Neural progenitor cell (in vitro differentiated cells): ENCODE data around the gene FAM177B. TPM values are rescaled to one million over a fixed set of nuclear protein-coding genes. Genes with fewer than 3 reads are reported as not detected.

ENCODE experiments used
- DNase-seq: peaks from one replicate; pipeline ENCODE4 v3.0.0-alpha.2; 2016; ENCODE audit warnings: low spot score
- H2AFZ ChIP-seq: fragments of 200-600 bp; sonication (generic); replicated peaks from 2 replicates; pipeline ENCODE4 v1.6.1; 2016; ENCODE audit warnings: antibody characterized with exemption
- H3F3A ChIP-seq: fragments of 200-600 bp; sonication (generic); 2 replicates; pipeline ENCODE4 v1.6.1; 2016; ENCODE audit warnings: antibody characterized with exemption, low read depth
- H3K27ac ChIP-seq: fragments of 200-600 bp; sonication (generic); 2 replicates; pipeline ENCODE4 v1.5.1; 2016; ENCODE audit warnings: mild to moderate bottlenecking
- H3K27me3 ChIP-seq: fragments of 200-600 bp; sonication (generic); 2 replicates; pipeline ENCODE4 v1.6.1; 2016; ENCODE audit warnings: mild to moderate bottlenecking, moderate library complexity
- H3K36me3 ChIP-seq: fragments of 200-600 bp; sonication (generic); 2 replicates; pipeline ENCODE4 v1.5.1; 2016
- H3K4me1 ChIP-seq: fragments of 200-600 bp; sonication (generic); 2 replicates; pipeline ENCODE4 v1.6.1; 2016; ENCODE audit warnings: mixed run types
- H3K4me2 ChIP-seq: fragments of 200-600 bp; sonication (generic); 2 replicates; pipeline ENCODE4 v1.6.1; 2016
- H3K4me3 ChIP-seq: fragments of 200-600 bp; sonication (generic); 2 replicates; pipeline ENCODE4 v1.5.1; 2016
- H3K79me2 ChIP-seq: fragments of 200-600 bp; sonication (generic); 2 replicates; pipeline ENCODE4 v1.6.1; 2016; ENCODE audit warnings: low read depth
- H3K9ac ChIP-seq: fragments of 200-600 bp; sonication (generic); 2 replicates; pipeline ENCODE4 v1.6.1; 2016
- H3K9me3 ChIP-seq: fragments of 200-600 bp; sonication (generic); 2 replicates; pipeline ENCODE4 v1.5.1; 2016; ENCODE audit warnings: low read depth
- H4K20me1 ChIP-seq: fragments of 200-600 bp; sonication (generic); 2 replicates; pipeline ENCODE4 v1.6.1; 2016; ENCODE audit warnings: low read depth
- H3K27ac Mint-ChIP-seq: 3 replicates; pipeline ENCODE4 v1.8.0; 2021; ENCODE audit warnings: mixed read lengths
- H3K27me3 Mint-ChIP-seq: 2 replicates; pipeline ENCODE4 v1.8.0; 2022; ENCODE audit warnings: low read depth, mild to moderate bottlenecking, inconsistent platforms, moderate library complexity, mixed read lengths; ENCODE audit not compliant: insufficient read depth
- H3K36me3 Mint-ChIP-seq: 3 replicates; pipeline ENCODE4 v1.8.0; 2021; ENCODE audit warnings: mixed read lengths
- H3K4me1 Mint-ChIP-seq: 3 replicates; pipeline ENCODE4 v1.8.0; 2021; ENCODE audit warnings: mixed read lengths
- H3K4me3 Mint-ChIP-seq: 3 replicates; pipeline ENCODE4 v1.8.0; 2021; ENCODE audit warnings: mild to moderate bottlenecking, moderate library complexity, mixed read lengths
- H3K9me3 Mint-ChIP-seq: 3 replicates; pipeline ENCODE4 v1.8.0; 2020; ENCODE audit warnings: mixed read lengths
- CTCF ChIP-seq: fragments of 200-600 bp; sonication (generic); IDR thresholded peaks from 2 replicates; pipeline ENCODE4 v1.5.1; 2017; ENCODE audit warnings: antibody characterized with exemption, mild to moderate bottlenecking
- EZH2 ChIP-seq: fragments of 200-600 bp; sonication (generic); IDR thresholded peaks from 2 replicates; pipeline ENCODE4 v1.6.1; 2017; ENCODE audit warnings: antibody characterized with exemption, mild to moderate bottlenecking, moderate library complexity
- EZH2phosphoT487 ChIP-seq: fragments of 200-600 bp; sonication (generic); IDR thresholded peaks from 2 replicates; pipeline ENCODE4 v1.6.1; 2017; ENCODE audit warnings: antibody characterized with exemption
- total RNA-seq: library from RNA; depleted of rRNA; stranded (reverse); fragments of >200 nt; gene quantifications from 2 replicates; pipeline ENCODE4 v1.2.3, GENCODE V29; 2015; ENCODE audit warnings: low replicate concordance

Gene FAM177B
- total RNA-seq, 1 donor from 2014 or later: not detected

GRCh38 chr1:222749927-222750326, 12.9 kb downstream of the FAM177B start:
- peak; percentile 73 for DNase-seq
- H3K27me3 Mint-ChIP-seq: peaks cover 3% of the 10 kb centered on the region

GRCh38 chr1:222750651-222751050, 13.6 kb downstream of the FAM177B start:
- DNase-seq: no peak
- H3K27ac Mint-ChIP-seq: no peak overlapping the region
- peaks cover 3% of the 10 kb centered on the region for H3K27me3 Mint-ChIP-seq
- Histone ChIP-seq H3K4me3 (no peak overlapping the region), H3K36me3 (no peaks in the 10 kb centered on the region), H3K9me3 (no peaks in the 10 kb centered on the region), H4K20me1 (no peaks in the 10 kb centered on the region), H3K4me1 (peaks cover 9% of the 10 kb centered on the region), H3K27ac (no peak overlapping the region), H3F3A (no peaks in the 10 kb centered on the region), H3K9ac (no peak overlapping the region), H3K79me2 (no peaks in the 10 kb centered on the region), H3K4me2 (no peak overlapping the region), H3K27me3 (no peaks in the 10 kb centered on the region), H2AFZ (no peak overlapping the region)
- TF ChIP-seq CTCF: no peak
- no peak for TF ChIP-seq EZH2
- no peak for TF ChIP-seq EZH2phosphoT487
- no peaks in the 10 kb centered on the region for H3K36me3 Mint-ChIP-seq
- H3K4me3 Mint-ChIP-seq: no peak overlapping the region
- H3K4me1 Mint-ChIP-seq: peaks cover 6% of the 10 kb centered on the region
- no peaks in the 10 kb centered on the region for H3K9me3 Mint-ChIP-seq

More at GRCh38 chr1:222749927-222750326, 12.9 kb downstream of the FAM177B start:
- Histone ChIP-seq H3K36me3 (no peaks in the 10 kb centered on the region), H3K4me2 (no peak overlapping the region), H3K9me3 (no peaks in the 10 kb centered on the region), H4K20me1 (no peaks in the 10 kb centered on the region), H3K4me1 (peaks cover 9% of the 10 kb centered on the region), H2AFZ (peak overlapping the region; percentile 22), H3K27me3 (no peaks in the 10 kb centered on the region), H3K79me2 (no peaks in the 10 kb centered on the region), H3K4me3 (no peak overlapping the region), H3F3A (no peaks in the 10 kb centered on the region), H3K9ac (no peak overlapping the region), H3K27ac (no peak overlapping the region)
- Mint-ChIP-seq H3K36me3 (no peaks in the 10 kb centered on the region), H3K27ac (no peak overlapping the region), H3K4me3 (no peak overlapping the region), H3K4me1 (peaks cover 6% of the 10 kb centered on the region), H3K9me3 (no peaks in the 10 kb centered on the region)
- TF ChIP-seq CTCF: peak; percentile 41
- TF ChIP-seq EZH2: no peak

- peaks cover 9% of the 10 kb centered on the region for H3K4me1 ChIP-seq
- no peak overlapping the region for H3K27ac ChIP-seq
- Mint-ChIP-seq H3K4me3 (no peak overlapping the region), H3K27ac (no peak overlapping the region), H3K36me3 (no peaks in the 10 kb centered on the region), H3K27me3 (peaks cover 3% of the 10 kb centered on the region), H3K4me1 (peaks cover 6% of the 10 kb centered on the region), H3K9me3 (no peaks in the 10 kb centered on the region)
- no peak overlapping the region for H3K4me3 ChIP-seq
- H4K20me1 ChIP-seq: no peaks in the 10 kb centered on the region
- H3K79me2 ChIP-seq: no peaks in the 10 kb centered on the region
- H3K27me3 ChIP-seq: no peaks in the 10 kb centered on the region
- TF ChIP-seq EZH2phosphoT487: no peak
- TF ChIP-seq EZH2: no peak
- TF ChIP-seq CTCF: no peak
- no peaks in the 10 kb centered on the region for H3K36me3 ChIP-seq
- H3F3A ChIP-seq: no peaks in the 10 kb centered on the region
- H3K4me2 ChIP-seq: no peak overlapping the region
- no peak overlapping the region for H2AFZ ChIP-seq
- no peak for DNase-seq
- H3K9me3 ChIP-seq: no peaks in the 10 kb centered on the region
- H3K9ac ChIP-seq: no peak overlapping the region
Observed at GRCh38 chr1:222751255-222751654, 14.3 kb downstream of the FAM177B start.
